ENCODE data around the gene NUAK2. TPM values are rescaled to one million over a fixed set of nuclear protein-coding genes. Genes with fewer than 3 reads are reported as not detected.

The NUAK2 gene
- total RNA-seq, 2 donors from 2014 or later, result 11.2 to 20.8 TPM

GRCh38 chr1:205343431-205344065, 22.0 kb upstream of the NUAK2 start:
- peaks cover 0 to 4% of the 10 kb centered on the region in 2 donors for H3K27me3 ChIP-seq
- TF ChIP-seq POLR2A (IDR thresholded peaks at IDR 0.05) (no peak), CTCF (IDR thresholded peaks at IDR 0.05) (no peak)
- no peak overlapping the region for H3K4me3 ChIP-seq
- WGBS, 2 donors, result 9 to 55% methylated on average over 4 to 49 of the region's 63 CpGs
- DNase-seq (peak in 2 of 4 donors; percentile 20 to 41), ATAC-seq (peak; percentile 25)
- H3K27ac ChIP-seq, result no peak overlapping the region
- intact Hi-C loops (cut with DNase I), result loop anchor here (10.0 kb wide), 1 partner anchor 141 kb away; no protein-coding TSS in a partner anchor
- H3K4me1 ChIP-seq, result peaks cover 16% of the 10 kb centered on the region
- H3K36me3 ChIP-seq (replicated peaks in 1 of 2; ENCODE audit: insufficient read depth in 1 of 2, low read depth in 2 of 2), result no peaks in the 10 kb centered on the region
- no peaks in the 10 kb centered on the region for H3K9me3 ChIP-seq

DNA sequence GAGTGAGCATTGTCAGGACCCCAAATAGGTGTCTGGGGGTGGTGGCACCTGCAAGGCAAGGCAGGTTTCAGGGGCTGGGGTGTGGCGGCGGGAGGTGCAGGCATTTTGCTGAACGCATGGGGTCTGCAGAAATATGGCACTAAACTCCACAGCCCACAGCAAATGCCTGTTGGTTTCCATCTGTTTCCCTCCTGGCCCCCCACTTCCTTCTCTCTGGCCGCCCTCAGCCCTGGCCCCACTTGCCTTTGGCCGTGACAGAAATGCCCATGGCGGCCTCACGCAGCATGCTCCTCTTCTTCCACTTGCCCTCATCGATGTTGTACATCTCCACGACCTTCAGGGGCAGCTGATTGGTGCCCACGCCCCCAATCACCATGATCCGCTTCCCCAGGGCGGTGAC, 21.4 kb upstream of the NUAK2 start:
- no peak for DNase-seq
- 66 to 92% methylated on average over 7 to 12 of the region's 12 CpGs for WGBS, 2 donors
- H3K4me3 ChIP-seq, result no peak overlapping the region
- no peaks in the 10 kb centered on the region for H3K9me3 ChIP-seq
- peaks cover 0 to 4% of the 10 kb centered on the region in 2 donors for H3K27me3 ChIP-seq
- TF ChIP-seq CTCF (IDR thresholded peaks at IDR 0.05), result no peak
- H3K27ac ChIP-seq, result no peak overlapping the region
- intact Hi-C loops (cut with DNase I), result loop anchor here (10.0 kb wide), 1 partner anchor 142 kb away; no protein-coding TSS in a partner anchor
- peaks cover 16% of the 10 kb centered on the region for H3K4me1 ChIP-seq
- no peaks in the 10 kb centered on the region for H3K36me3 ChIP-seq (replicated peaks in 1 of 2; ENCODE audit: insufficient read depth in 1 of 2, low read depth in 2 of 2)
- no peak for ATAC-seq

DNA sequence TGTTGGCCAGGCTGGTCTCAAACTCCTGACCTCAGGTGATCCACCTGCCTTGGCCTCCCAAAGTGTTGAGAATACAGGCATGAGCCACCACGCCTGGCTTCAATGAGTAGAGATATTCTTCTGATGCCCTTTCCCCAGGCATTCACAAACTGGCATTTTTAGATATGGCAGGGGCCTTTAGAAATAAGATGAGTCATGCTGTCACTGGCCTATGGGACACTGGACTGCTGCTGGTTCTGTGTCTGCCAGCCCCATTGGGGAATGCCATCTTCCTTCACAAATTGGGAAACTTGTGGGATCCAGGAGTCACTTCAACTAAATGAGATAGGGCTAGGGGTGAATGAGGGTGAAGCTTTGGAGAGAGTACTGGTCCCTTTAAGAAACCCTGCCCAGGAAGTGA, 19.1 kb upstream of the NUAK2 start:
- H3K27me3 ChIP-seq, result peaks cover 0 to 4% of the 10 kb centered on the region in 2 donors
- TF ChIP-seq CTCF (IDR thresholded peaks at IDR 0.05) (no peak), POLR2A (IDR thresholded peaks at IDR 0.05) (no peak)
- intact Hi-C loops (cut with DNase I), result loop anchor here (10.0 kb wide), 1 partner anchor 144 kb away; no protein-coding TSS in a partner anchor
- no peak for ATAC-seq
- 92 to 93% methylated on average over 1 of the region's 1 CpG for WGBS, 2 donors
- no peaks in the 10 kb centered on the region for H3K36me3 ChIP-seq (replicated peaks in 1 of 2; ENCODE audit: insufficient read depth in 1 of 2, low read depth in 2 of 2)
- peaks cover 16% of the 10 kb centered on the region for H3K4me1 ChIP-seq
- no peak for DNase-seq
- no peak overlapping the region for H3K4me3 ChIP-seq
- no peak overlapping the region for H3K27ac ChIP-seq
- no peaks in the 10 kb centered on the region for H3K9me3 ChIP-seq

- 78 to 97% methylated on average over 4 of the region's 4 CpGs for WGBS, 2 donors
- Histone ChIP-seq H3K27ac (no peak overlapping the region), H3K4me3 (no peak overlapping the region), H3K36me3 (replicated peaks in 1 of 2; ENCODE audit: insufficient read depth in 1 of 2, low read depth in 2 of 2) (no peaks in the 10 kb centered on the region), H3K9me3 (no peaks in the 10 kb centered on the region), H3K4me1 (peaks cover 15% of the 10 kb centered on the region), H3K27me3 (peaks cover 0 to 4% of the 10 kb centered on the region in 2 donors)
- TF ChIP-seq POLR2A (IDR thresholded peaks at IDR 0.05) (no peak), CTCF (IDR thresholded peaks at IDR 0.05) (no peak)
- no peak for ATAC-seq
- no peak for DNase-seq
- intact Hi-C loops (cut with DNase I), result loop anchor here (10.0 kb wide), 2 partner anchors 145 to 185 kb away; no protein-coding TSS in a partner anchor
Measured at GRCh38 chr1:205339717-205340116, 18.2 kb upstream of the NUAK2 start.

Measured in body of pancreas (tissue), 4 donors.